Nephron (organoid): ENCODE measurements around the gene CACNA1I.

Source experiments
- H3K27ac Mint-ChIP-seq, 3 experiments: 2 replicates each; pipeline ENCODE4 v1.8.0; 2020; ENCODE audit warnings: mixed read lengths in 3 of 3, mild to moderate bottlenecking in 2 of 3, moderate library complexity in 1 of 3
- H3K27me3 Mint-ChIP-seq: 2 replicates; pipeline ENCODE4 v1.8.0; 2021; ENCODE audit warnings: low read depth, mild to moderate bottlenecking, moderate library complexity, mixed read lengths
- H3K36me3 Mint-ChIP-seq: 2 replicates; pipeline ENCODE4 v1.8.0; 2020; ENCODE audit warnings: low read depth, mixed read lengths
- H3K4me1 Mint-ChIP-seq: 2 replicates; pipeline ENCODE4 v1.8.0; 2020; ENCODE audit warnings: mixed read lengths
- H3K4me3 Mint-ChIP-seq, 3 experiments: 2 replicates each; pipeline ENCODE4 v1.8.0; 2020; ENCODE audit warnings: mild to moderate bottlenecking in 3 of 3, mixed read lengths in 3 of 3, moderate library complexity in 2 of 3
- H3K9me3 Mint-ChIP-seq: 2 replicates; pipeline ENCODE4 v1.8.0; 2020; ENCODE audit warnings: mixed read lengths
- CTCF ChIP-seq, 3 experiments: fragments of 200-600 bp; sonication (generic); IDR thresholded peaks; one replicate each; pipeline ENCODE4 v1.5.0; 2021; ENCODE audit warnings: antibody characterized with exemption in 3 of 3; ENCODE audit not compliant: unreplicated experiment in 3 of 3

CACNA1I gene

GRCh38 chr22:39685336-39686177, 115.0 kb downstream of the CACNA1I start:
- peaks cover 16% of the 10 kb centered on the region for H3K27me3 Mint-ChIP-seq
- no peak for TF ChIP-seq CTCF (IDR thresholded peaks at IDR 0.05; ENCODE audit: unreplicated experiment in 3 of 3)
- no peak overlapping the region for H3K27ac Mint-ChIP-seq
- no peaks in the 10 kb centered on the region for H3K9me3 Mint-ChIP-seq
- H3K4me1 Mint-ChIP-seq, result peaks cover 26% of the 10 kb centered on the region
- no peak overlapping the region for H3K4me3 Mint-ChIP-seq
- H3K36me3 Mint-ChIP-seq, result no peaks in the 10 kb centered on the region

- no peak for TF ChIP-seq CTCF (IDR thresholded peaks at IDR 0.05; ENCODE audit: unreplicated experiment in 3 of 3)
- H3K27me3 Mint-ChIP-seq, result peaks cover 16% of the 10 kb centered on the region
- no peak overlapping the region for H3K4me3 Mint-ChIP-seq
- no peaks in the 10 kb centered on the region for H3K9me3 Mint-ChIP-seq
- peaks cover 32% of the 10 kb centered on the region for H3K4me1 Mint-ChIP-seq
- no peaks in the 10 kb centered on the region for H3K36me3 Mint-ChIP-seq
- no peak overlapping the region for H3K27ac Mint-ChIP-seq
Measured at GRCh38 chr22:39686178-39686620, 115.6 kb downstream of the CACNA1I start.

GRCh38 chr22:39686776-39687525, 116.4 kb downstream of the CACNA1I start:
- no peak for TF ChIP-seq CTCF (IDR thresholded peaks at IDR 0.05; ENCODE audit: unreplicated experiment in 3 of 3)
- no peaks in the 10 kb centered on the region for H3K36me3 Mint-ChIP-seq
- H3K27me3 Mint-ChIP-seq, result peaks cover 17% of the 10 kb centered on the region

GRCh38 chr22:39688186-39688785, 117.7 kb downstream of the CACNA1I start:
- Mint-ChIP-seq H3K36me3 (no peaks in the 10 kb centered on the region), H3K9me3 (no peaks in the 10 kb centered on the region), H3K27ac (peak overlapping the region; percentile 4 to 24 (median 5)), H3K4me1 (peaks cover 40% of the 10 kb centered on the region), H3K27me3 (peaks cover 20% of the 10 kb centered on the region), H3K4me3 (peak overlapping the region in 1 of 3 experiments; percentile 43)
- no peak for TF ChIP-seq CTCF (IDR thresholded peaks at IDR 0.05; ENCODE audit: unreplicated experiment in 3 of 3)

More at GRCh38 chr22:39686776-39687525, 116.4 kb downstream of the CACNA1I start:
- Mint-ChIP-seq H3K4me1 (peaks cover 36% of the 10 kb centered on the region), H3K4me3 (no peak overlapping the region), H3K9me3 (no peaks in the 10 kb centered on the region), H3K27ac (no peak overlapping the region)

GRCh38 chr22:39689421-39689820, 118.9 kb downstream of the CACNA1I start:
- peaks cover 42% of the 10 kb centered on the region for H3K4me1 Mint-ChIP-seq
- no peak overlapping the region for H3K4me3 Mint-ChIP-seq
- peaks cover 23% of the 10 kb centered on the region for H3K27me3 Mint-ChIP-seq
- no peaks in the 10 kb centered on the region for H3K36me3 Mint-ChIP-seq
- TF ChIP-seq CTCF (IDR thresholded peaks at IDR 0.05; ENCODE audit: unreplicated experiment in 3 of 3), result no peak
- peak overlapping the region; percentile 6 to 69 (median 46) for H3K27ac Mint-ChIP-seq
- H3K9me3 Mint-ChIP-seq, result no peaks in the 10 kb centered on the region
